ENCODE data around the gene CENPQ. TPM values are rescaled to one million over a fixed set of nuclear protein-coding genes. Genes with fewer than 3 reads are reported as not detected.

CENPQ gene
- total RNA-seq, 4 donors from 2014 or later, result 0.88 to 5.8 (median 1.6) TPM

- Histone ChIP-seq H3K36me3 (no peaks in the 10 kb centered on the region), H3K4me1 (no peaks in the 10 kb centered on the region), H3K27ac (no peak overlapping the region), H3K4me3 (no peak overlapping the region), H3K9me3 (no peaks in the 10 kb centered on the region), H3K27me3 (no peaks in the 10 kb centered on the region)
- TF ChIP-seq CTCF (IDR thresholded peaks at IDR 0.05) (no peak), POLR2A (IDR thresholded peaks at IDR 0.05) (no peak)
- no peak for DNase-seq
Measured at GRCh38 chr6:49526598-49526997, 63.4 kb downstream of the CENPQ start.

DNA sequence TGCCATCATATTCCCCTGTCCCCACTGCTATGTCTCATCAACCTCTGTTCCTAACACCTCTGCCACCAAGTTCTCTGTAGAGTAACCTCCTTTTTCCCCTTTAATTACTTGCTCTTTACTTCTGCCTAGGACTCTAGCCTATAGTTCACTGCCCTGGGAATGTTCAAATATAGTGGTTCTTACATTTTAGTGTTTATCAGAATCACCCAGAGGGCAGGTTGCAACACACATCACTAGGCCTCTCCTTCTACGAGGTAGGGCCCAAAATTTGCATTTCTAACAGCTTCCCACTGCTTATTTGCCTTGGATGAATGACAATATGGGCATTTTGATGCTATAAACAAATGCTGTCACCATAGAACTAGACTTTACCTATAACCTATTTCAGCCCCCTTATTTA is 64.2 kb downstream of the CENPQ start:
- H3K9me3 ChIP-seq, result no peaks in the 10 kb centered on the region
- DNase-seq, result no peak
- no peak overlapping the region for H3K4me3 ChIP-seq
- H3K27ac ChIP-seq, result no peak overlapping the region
- no peaks in the 10 kb centered on the region for H3K36me3 ChIP-seq
- H3K4me1 ChIP-seq, result no peaks in the 10 kb centered on the region
- no peaks in the 10 kb centered on the region for H3K27me3 ChIP-seq
- TF ChIP-seq POLR2A (IDR thresholded peaks at IDR 0.05) (no peak), CTCF (IDR thresholded peaks at IDR 0.05) (no peak)

DNA sequence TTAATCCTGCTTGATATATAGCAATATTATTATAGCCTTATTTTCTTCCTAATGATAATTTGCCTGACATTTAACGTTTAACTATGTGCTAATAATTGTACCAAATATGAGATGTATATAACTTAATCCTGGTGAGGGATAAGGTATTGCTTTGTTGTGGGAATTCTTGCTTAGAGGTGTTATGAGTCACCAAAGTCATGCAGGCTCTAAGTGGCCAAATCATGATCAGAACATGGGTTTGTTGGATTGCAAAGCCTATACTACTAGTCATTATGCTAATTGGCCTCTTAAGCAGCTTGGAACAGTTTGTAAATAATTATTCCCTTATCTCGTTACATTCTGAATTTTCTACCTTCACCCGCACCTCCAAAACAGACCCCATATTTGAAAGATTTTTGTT is 65.4 kb downstream of the CENPQ start:
- DNase-seq, result no peak
- Histone ChIP-seq H3K9me3 (no peaks in the 10 kb centered on the region), H3K27me3 (no peaks in the 10 kb centered on the region), H3K4me1 (no peaks in the 10 kb centered on the region), H3K4me3 (no peak overlapping the region), H3K36me3 (no peaks in the 10 kb centered on the region), H3K27ac (no peak overlapping the region)
- TF ChIP-seq CTCF (IDR thresholded peaks at IDR 0.05) (no peak), POLR2A (IDR thresholded peaks at IDR 0.05) (no peak)

DNA sequence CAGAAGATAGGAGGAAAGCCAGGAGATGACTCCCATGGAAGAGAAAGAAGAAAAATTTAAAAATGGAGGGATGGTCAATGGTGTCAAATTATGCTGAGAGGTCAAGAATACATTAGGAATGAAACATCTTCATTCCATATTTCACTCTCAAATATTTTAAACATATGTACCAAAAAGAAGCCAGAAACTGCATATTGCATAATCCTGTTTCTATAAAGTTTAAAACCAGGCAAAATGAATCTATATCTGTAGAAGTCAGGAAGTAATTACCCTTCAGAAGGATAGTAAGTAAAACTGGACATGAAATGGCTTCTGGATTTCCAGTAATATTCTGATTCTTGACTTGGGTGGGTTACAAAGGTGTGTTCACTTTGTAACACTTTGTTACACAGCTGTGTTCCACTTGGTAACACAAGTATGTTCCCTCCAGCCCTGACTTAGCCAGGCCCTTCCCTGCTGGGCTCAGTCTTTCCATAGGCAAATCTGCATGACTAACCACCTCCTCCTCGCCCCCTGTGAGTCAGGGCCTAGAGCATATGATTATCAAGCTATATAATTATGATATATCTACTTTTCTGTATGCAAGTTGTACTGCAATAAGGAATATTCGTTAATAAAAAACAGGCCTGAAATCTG is 67.1 kb downstream of the CENPQ start:
- DNase-seq, result no peak
- H3K4me3 ChIP-seq, result no peak overlapping the region
- H3K9me3 ChIP-seq, result no peaks in the 10 kb centered on the region
- no peaks in the 10 kb centered on the region for H3K27me3 ChIP-seq
- TF ChIP-seq CTCF (IDR thresholded peaks at IDR 0.05) (no peak), POLR2A (IDR thresholded peaks at IDR 0.05) (no peak)
- no peaks in the 10 kb centered on the region for H3K36me3 ChIP-seq
- H3K4me1 ChIP-seq, result no peaks in the 10 kb centered on the region
- H3K27ac ChIP-seq, result no peak overlapping the region

GRCh38 chr6:49531774-49532569 is 68.8 kb downstream of the CENPQ start:
- DNase-seq, result no peak
- TF ChIP-seq POLR2A (IDR thresholded peaks at IDR 0.05) (no peak), CTCF (IDR thresholded peaks at IDR 0.05) (peak in 5 of 6 experiments; percentile 48 to 97 (median 83))
- Histone ChIP-seq H3K27me3 (no peaks in the 10 kb centered on the region), H3K4me1 (no peaks in the 10 kb centered on the region), H3K36me3 (no peaks in the 10 kb centered on the region), H3K9me3 (no peaks in the 10 kb centered on the region), H3K27ac (no peak overlapping the region), H3K4me3 (no peak overlapping the region)
